Measurements from ENCODE around the gene EIF3F. TPM values are rescaled to one million over a fixed set of nuclear protein-coding genes. Genes with fewer than 3 reads are reported as not detected.
"Not testable (repeated sequence)": the region's sequence is repeated elsewhere in the genome, so short reads cannot be mapped to it uniquely, and the experiment has no call there.

Gene EIF3F
- total RNA-seq, 2 donors from 2014 or later = 320 to 342 TPM

- no peak overlapping the region for H3K4me3 Mint-ChIP-seq
- ATAC-seq (replicated peaks) = no peak
- no peaks in the 10 kb centered on the region for H3K9me3 Mint-ChIP-seq
- no peak overlapping the region for H3K27ac Mint-ChIP-seq
- no peaks in the 10 kb centered on the region for H3K4me1 Mint-ChIP-seq
- H3K36me3 Mint-ChIP-seq (ENCODE audit: low read depth) = no peaks in the 10 kb centered on the region
- H3K27me3 Mint-ChIP-seq = peaks cover 8% of the 10 kb centered on the region
Observed at GRCh38 chr11:7973011-7973410, 14.1 kb upstream of the EIF3F start.

DNA sequence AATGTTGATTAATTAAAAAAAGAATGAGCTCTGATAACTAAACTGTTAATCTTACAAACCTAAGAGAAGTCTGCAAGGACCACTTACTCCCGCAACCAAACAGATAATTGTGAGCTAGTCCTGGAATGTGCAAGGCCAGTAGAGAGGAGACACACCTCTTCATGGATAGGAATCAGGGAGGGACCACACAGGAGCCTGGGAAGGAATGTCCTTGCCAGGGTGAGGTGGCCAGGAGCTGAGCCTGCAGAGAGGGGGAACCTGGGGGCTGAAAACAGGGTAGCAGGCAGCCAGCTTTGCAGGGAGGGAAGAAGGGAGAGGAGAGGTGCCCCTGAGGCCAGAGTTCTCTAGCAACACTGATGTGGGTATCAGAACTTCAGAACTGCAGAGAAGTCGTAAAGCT lies 12.5 kb upstream of the EIF3F start:
- Mint-ChIP-seq H3K9me3 (no peaks in the 10 kb centered on the region), H3K27me3 (peaks cover 8% of the 10 kb centered on the region), H3K27ac (no peak overlapping the region), H3K4me1 (no peaks in the 10 kb centered on the region), H3K36me3 (ENCODE audit: low read depth) (no peaks in the 10 kb centered on the region), H3K4me3 (no peak overlapping the region)
- no peak for ATAC-seq (replicated peaks)

GRCh38 chr11:7977232-7977917 lies 9.8 kb upstream of the EIF3F start:
- H3K27ac Mint-ChIP-seq = no peak overlapping the region
- no peak for ATAC-seq (replicated peaks)
- H3K36me3 Mint-ChIP-seq (ENCODE audit: low read depth) = no peaks in the 10 kb centered on the region
- no peak overlapping the region for H3K4me3 Mint-ChIP-seq
- no peaks in the 10 kb centered on the region for H3K4me1 Mint-ChIP-seq
- no peaks in the 10 kb centered on the region for H3K9me3 Mint-ChIP-seq
- peaks cover 4% of the 10 kb centered on the region for H3K27me3 Mint-ChIP-seq

DNA sequence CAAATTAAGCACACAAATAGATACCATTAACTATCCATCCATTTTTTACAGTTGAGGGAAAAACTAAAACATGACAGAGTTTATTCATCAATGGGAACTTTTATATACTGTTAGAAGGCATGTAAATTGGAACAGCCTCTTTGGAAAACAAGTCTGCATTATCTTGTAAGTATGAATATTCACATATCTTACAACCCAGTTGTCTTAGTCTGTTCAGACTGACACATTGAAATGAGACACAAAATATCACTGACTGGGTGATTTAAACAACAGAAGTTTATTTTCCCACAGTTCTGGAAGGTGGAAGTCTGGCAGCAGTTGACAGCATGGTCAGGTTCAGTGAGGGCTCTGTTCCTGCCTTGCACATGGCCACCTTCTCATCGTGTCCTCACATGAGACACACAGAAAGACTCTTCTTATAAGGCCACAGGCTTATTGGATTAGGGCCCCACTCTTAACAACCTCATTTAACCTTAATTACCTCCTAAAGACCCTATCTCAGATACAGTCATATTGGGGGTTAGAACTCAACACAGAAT lies 5.4 kb upstream of the EIF3F start:
- Mint-ChIP-seq H3K36me3 (ENCODE audit: low read depth) (no peaks in the 10 kb centered on the region), H3K27me3 (no peaks in the 10 kb centered on the region), H3K9me3 (no peaks in the 10 kb centered on the region), H3K4me3 (no peak overlapping the region), H3K4me1 (peaks cover 7% of the 10 kb centered on the region), H3K27ac (no peak overlapping the region)
- no peak for ATAC-seq (replicated peaks)

GRCh38 chr11:7982582-7983119 lies 4.5 kb upstream of the EIF3F start:
- no peaks in the 10 kb centered on the region for H3K9me3 Mint-ChIP-seq
- H3K27ac Mint-ChIP-seq = no peak overlapping the region
- H3K27me3 Mint-ChIP-seq = no peaks in the 10 kb centered on the region
- no peak for ATAC-seq (replicated peaks)
- H3K36me3 Mint-ChIP-seq (ENCODE audit: low read depth) = peaks cover under 1% of the 10 kb centered on the region
- H3K4me1 Mint-ChIP-seq = peaks cover 10% of the 10 kb centered on the region
- no peak overlapping the region for H3K4me3 Mint-ChIP-seq

DNA sequence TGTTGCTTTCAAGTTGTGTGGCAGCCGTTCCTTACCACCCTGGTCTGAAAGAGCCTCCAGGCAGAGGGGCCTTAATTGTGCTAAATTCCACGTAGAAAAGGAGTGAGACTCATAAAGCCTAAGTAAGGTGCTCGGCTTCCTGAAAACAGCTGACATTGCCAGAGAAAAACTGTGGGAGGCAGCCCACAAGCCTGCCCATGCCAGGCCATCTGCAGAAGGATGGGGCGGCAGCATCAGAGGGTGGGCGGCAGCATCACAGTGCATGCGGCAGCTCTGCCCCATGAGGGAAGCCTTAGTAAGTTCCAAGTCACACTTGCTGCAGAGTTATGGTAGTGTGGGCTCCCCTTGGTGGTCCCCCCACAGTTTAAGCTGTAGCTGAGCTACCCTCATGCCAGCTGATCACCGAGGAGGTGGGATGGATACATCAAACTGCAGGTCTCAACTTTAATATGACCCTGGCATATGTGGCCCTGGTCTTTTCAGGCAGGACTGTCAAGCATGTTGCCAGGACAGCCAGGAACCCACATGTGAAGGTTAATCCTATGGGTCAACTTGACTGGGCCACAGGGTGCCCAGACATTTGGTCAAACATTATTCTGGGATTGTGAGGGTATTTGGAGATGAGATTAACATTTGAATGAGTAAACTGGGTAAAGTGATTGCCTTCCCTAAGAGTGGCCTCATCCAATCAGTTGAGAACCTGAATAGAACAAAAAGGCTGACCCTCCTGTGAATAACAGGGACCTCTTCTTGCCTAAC lies 3.1 kb upstream of the EIF3F start:
- Mint-ChIP-seq H3K4me1 (peaks cover 13% of the 10 kb centered on the region), H3K9me3 (no peaks in the 10 kb centered on the region), H3K36me3 (ENCODE audit: low read depth) (peaks cover 14% of the 10 kb centered on the region), H3K4me3 (no peak overlapping the region), H3K27me3 (no peaks in the 10 kb centered on the region), H3K27ac (no peak overlapping the region)
- no peak for ATAC-seq (replicated peaks)

- H3K27me3 Mint-ChIP-seq, H3K9me3 Mint-ChIP-seq: not testable (repeated sequence)
- ATAC-seq (replicated peaks) = peak; percentile 12
- peak overlapping the region; percentile 96 for H3K27ac Mint-ChIP-seq
- H3K4me3 Mint-ChIP-seq = peak overlapping the region; percentile 90
- peaks cover 31% of the 10 kb centered on the region for H3K4me1 Mint-ChIP-seq
- peaks cover 49% of the 10 kb centered on the region for H3K36me3 Mint-ChIP-seq (ENCODE audit: low read depth)
Observed at GRCh38 chr11:7987560-7987883, 385 bp downstream of the EIF3F start.

DNA sequence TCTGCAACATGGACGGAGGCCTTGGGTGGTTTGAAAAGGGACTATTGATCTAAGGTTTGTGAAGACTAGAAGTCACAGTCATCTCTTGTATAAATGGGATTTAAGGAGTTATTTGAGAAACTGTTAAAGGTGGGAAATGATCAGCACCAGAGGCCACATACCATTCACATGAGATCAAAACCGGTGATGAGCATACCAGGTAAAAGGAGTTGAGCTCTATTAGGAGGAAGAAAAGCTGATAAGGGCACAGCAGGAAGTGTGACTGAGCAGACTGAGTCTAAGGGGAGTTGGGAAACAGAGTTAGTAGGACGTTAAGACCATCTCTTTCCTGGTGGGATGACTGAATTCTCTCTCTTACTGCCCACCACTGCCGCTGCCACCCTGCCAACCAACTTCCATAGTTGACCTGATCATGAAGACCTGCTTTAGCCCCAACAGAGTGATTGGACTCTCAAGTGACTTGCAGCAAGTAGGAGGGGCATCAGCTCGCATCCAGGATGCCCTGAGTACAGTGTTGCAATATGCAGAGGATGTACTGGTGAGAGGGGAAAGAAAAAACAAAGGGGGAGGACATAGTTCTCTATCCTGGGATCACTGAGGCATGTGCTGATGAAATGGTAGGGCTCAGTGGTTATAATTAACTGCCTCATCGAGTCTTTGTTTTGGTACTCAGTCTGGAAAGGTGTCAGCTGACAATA lies 7.6 kb downstream of the EIF3F start:
- no peak for ATAC-seq (replicated peaks)
- Mint-ChIP-seq H3K27me3 (no peaks in the 10 kb centered on the region), H3K9me3 (no peaks in the 10 kb centered on the region), H3K4me1 (peaks cover 26% of the 10 kb centered on the region), H3K4me3 (no peak overlapping the region), H3K27ac (peak overlapping the region; percentile 65), H3K36me3 (ENCODE audit: low read depth) (peaks cover 99% of the 10 kb centered on the region)

DNA sequence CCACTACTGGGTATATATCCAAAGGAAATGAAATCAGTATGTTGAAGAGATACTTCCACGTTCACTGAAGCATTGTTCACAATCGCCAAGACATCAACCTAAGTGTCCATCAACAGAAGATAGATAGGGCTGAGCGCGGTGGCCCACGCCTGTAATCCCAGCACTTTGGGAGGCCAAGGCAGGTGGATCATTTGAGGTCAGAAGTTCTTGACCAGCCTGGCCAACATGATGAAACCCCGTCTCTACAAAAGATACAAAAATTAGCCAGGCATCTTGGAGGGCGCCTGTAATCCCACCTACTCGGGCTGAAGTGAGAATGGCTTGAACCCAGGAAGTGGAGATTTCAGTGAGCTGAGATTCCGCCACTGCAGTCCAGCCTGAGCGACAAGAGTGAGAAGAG lies 12.7 kb downstream of the EIF3F start:
- H3K27ac Mint-ChIP-seq = no peak overlapping the region
- H3K4me3 Mint-ChIP-seq = no peak overlapping the region
- peaks cover 60% of the 10 kb centered on the region for H3K36me3 Mint-ChIP-seq (ENCODE audit: low read depth)
- H3K27me3 Mint-ChIP-seq = no peaks in the 10 kb centered on the region
- no peak for ATAC-seq (replicated peaks)
- H3K4me1 Mint-ChIP-seq = peaks cover 7% of the 10 kb centered on the region
- H3K9me3 Mint-ChIP-seq = no peaks in the 10 kb centered on the region

DNA sequence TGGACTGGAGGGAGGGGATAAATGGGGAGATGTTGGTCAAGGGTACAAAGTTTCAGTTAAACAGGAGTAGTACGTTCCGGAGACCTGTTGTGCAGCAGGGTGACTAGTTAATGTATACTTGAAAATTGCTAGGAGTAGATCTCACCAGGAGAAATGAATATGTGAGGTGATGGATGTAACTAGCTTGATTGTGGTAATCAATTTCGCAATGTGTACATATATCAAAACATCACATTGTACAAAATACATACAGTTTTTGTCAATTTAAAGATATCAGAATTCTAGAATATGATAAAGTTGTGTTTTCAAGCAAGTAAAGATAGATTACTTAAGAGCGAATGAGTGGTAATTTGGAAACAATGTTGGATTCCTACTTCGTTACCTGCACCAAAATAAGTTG lies 13.3 kb downstream of the EIF3F start:
- H3K4me1 Mint-ChIP-seq = peaks cover 6% of the 10 kb centered on the region
- H3K27ac Mint-ChIP-seq = no peak overlapping the region
- peaks cover 54% of the 10 kb centered on the region for H3K36me3 Mint-ChIP-seq (ENCODE audit: low read depth)
- H3K27me3 Mint-ChIP-seq = no peaks in the 10 kb centered on the region
- no peaks in the 10 kb centered on the region for H3K9me3 Mint-ChIP-seq
- H3K4me3 Mint-ChIP-seq = no peak overlapping the region
- no peak for ATAC-seq (replicated peaks)

GRCh38 chr11:8002676-8003075 lies 15.5 kb downstream of the EIF3F start:
- H3K36me3 Mint-ChIP-seq (ENCODE audit: low read depth) = peaks cover 31% of the 10 kb centered on the region
- H3K9me3 Mint-ChIP-seq = no peaks in the 10 kb centered on the region
- no peaks in the 10 kb centered on the region for H3K27me3 Mint-ChIP-seq
- peaks cover 6% of the 10 kb centered on the region for H3K4me1 Mint-ChIP-seq
- H3K4me3 Mint-ChIP-seq = no peak overlapping the region
- ATAC-seq (replicated peaks) = no peak
- H3K27ac Mint-ChIP-seq = peak overlapping the region; percentile 27

DNA sequence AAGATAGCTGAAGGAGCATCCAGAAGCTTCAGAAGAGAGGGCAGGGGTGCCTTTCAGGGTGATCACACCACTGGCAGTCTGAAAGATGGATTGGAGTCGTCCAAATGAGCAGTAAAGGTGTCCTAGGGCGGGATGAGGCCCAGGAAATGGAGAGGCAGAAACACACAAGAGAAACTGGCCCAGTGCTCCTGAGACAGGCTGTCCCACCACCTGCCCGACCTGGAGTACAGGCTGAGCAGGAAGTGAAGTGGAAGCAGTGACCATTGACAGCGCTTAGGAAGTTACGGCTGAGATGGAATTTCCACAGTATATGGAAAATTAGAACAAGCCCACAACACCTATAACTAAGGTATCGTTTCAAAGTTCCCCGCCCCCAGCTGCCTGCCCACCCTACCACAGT lies 16.1 kb downstream of the EIF3F start:
- peak overlapping the region; percentile 27 for H3K27ac Mint-ChIP-seq
- no peaks in the 10 kb centered on the region for H3K27me3 Mint-ChIP-seq
- ATAC-seq (replicated peaks) = no peak
- no peak overlapping the region for H3K4me3 Mint-ChIP-seq
- peaks cover 26% of the 10 kb centered on the region for H3K36me3 Mint-ChIP-seq (ENCODE audit: low read depth)
- H3K9me3 Mint-ChIP-seq = no peaks in the 10 kb centered on the region
- peaks cover 6% of the 10 kb centered on the region for H3K4me1 Mint-ChIP-seq

- Mint-ChIP-seq H3K9me3 (no peaks in the 10 kb centered on the region), H3K36me3 (ENCODE audit: low read depth) (peaks cover 18% of the 10 kb centered on the region), H3K27ac (peak overlapping the region; percentile 27), H3K4me1 (peaks cover 6% of the 10 kb centered on the region), H3K4me3 (no peak overlapping the region), H3K27me3 (no peaks in the 10 kb centered on the region)
- no peak for ATAC-seq (replicated peaks)
Observed at GRCh38 chr11:8004008-8004407, 16.9 kb downstream of the EIF3F start.

GRCh38 chr11:8005556-8005955 lies 18.4 kb downstream of the EIF3F start:
- H3K27me3 Mint-ChIP-seq = no peaks in the 10 kb centered on the region
- H3K36me3 Mint-ChIP-seq (ENCODE audit: low read depth) = peaks cover 3% of the 10 kb centered on the region
- H3K4me1 Mint-ChIP-seq = peaks cover 6% of the 10 kb centered on the region
- H3K4me3 Mint-ChIP-seq = no peak overlapping the region
- no peak for ATAC-seq (replicated peaks)
- no peak overlapping the region for H3K27ac Mint-ChIP-seq
- H3K9me3 Mint-ChIP-seq = no peaks in the 10 kb centered on the region
